Endothelial cell of umbilical vein (primary cell): Measurements from ENCODE around the gene CFD.

ENCODE experiments used
- EZH2 ChIP-seq: IDR thresholded peaks from 2 replicates; pipeline ENCODE4 v1.6.1; 2012; ENCODE audit warnings: borderline replicate concordance, low read depth, mild to moderate bottlenecking, moderate library complexity, low read length, inconsistent platforms; ENCODE audit not compliant: severe bottlenecking
- POLR2A ChIP-seq: IDR thresholded peaks from 2 replicates; pipeline ENCODE4 v1.6.1; 2012; ENCODE audit warnings: low read depth, mild to moderate bottlenecking, control low read depth, low read length
- POLR2AphosphoS5 ChIP-seq: IDR thresholded peaks from 2 replicates; pipeline ENCODE4 v1.6.1; 2012; ENCODE audit warnings: low read depth, mild to moderate bottlenecking, control low read depth, low read length, moderate library complexity; ENCODE audit not compliant: insufficient read depth
- TF ChIP-seq, protein P1 (sequence below): IDR thresholded peaks from 2 replicates; pipeline ENCODE4 v1.6.1; 2011; ENCODE audit not compliant: insufficient read depth, insufficient read length
- TF ChIP-seq, protein P2 (sequence below), 2 donors: IDR thresholded peaks; 1 replicate in 1 of 2; 2 replicates in 1 of 2; pipeline ENCODE4 v1.5.1; 2011; ENCODE audit warnings: low read length in 2 of 2, mild to moderate bottlenecking in 2 of 2, moderate library complexity in 2 of 2, control low read depth in 1 of 2, inconsistent platforms in 1 of 2, low read depth in 1 of 2; ENCODE audit not compliant: insufficient read depth in 1 of 2; ENCODE audit errors: extremely low read depth in 1 of 2

DNA sequence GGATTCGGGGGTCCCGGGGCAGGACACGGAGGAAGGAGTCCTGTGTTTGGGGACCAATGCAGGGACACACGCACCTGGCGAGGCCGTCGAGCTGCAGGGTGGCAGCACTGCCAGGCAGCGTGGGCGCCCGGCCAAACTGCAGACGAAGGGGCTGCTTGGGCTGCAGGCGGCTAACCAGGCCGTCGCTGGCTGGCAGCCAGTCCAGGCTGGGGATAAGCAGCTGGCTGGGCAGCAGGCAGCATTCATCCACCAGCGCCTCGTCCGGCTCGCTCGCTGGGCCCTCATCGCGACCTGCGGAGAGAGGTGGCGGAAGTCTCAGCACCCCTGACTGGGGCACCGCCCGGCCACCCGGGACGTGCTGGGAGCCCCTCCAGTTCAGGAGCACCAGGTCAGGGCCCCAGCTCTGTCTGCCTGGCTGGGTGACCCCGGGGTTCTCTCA lies 11.5 kb downstream of the CFD start:
- TF ChIP-seq EZH2: no peak
- TF ChIP-seq, protein P1, sequence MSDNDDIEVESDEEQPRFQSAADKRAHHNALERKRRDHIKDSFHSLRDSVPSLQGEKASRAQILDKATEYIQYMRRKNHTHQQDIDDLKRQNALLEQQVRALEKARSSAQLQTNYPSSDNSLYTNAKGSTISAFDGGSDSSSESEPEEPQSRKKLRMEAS: no peak
- TF ChIP-seq, protein P2, sequence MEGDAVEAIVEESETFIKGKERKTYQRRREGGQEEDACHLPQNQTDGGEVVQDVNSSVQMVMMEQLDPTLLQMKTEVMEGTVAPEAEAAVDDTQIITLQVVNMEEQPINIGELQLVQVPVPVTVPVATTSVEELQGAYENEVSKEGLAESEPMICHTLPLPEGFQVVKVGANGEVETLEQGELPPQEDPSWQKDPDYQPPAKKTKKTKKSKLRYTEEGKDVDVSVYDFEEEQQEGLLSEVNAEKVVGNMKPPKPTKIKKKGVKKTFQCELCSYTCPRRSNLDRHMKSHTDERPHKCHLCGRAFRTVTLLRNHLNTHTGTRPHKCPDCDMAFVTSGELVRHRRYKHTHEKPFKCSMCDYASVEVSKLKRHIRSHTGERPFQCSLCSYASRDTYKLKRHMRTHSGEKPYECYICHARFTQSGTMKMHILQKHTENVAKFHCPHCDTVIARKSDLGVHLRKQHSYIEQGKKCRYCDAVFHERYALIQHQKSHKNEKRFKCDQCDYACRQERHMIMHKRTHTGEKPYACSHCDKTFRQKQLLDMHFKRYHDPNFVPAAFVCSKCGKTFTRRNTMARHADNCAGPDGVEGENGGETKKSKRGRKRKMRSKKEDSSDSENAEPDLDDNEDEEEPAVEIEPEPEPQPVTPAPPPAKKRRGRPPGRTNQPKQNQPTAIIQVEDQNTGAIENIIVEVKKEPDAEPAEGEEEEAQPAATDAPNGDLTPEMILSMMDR (IDR thresholded peaks at IDR 0.05; ENCODE audit: extremely low read depth in 1 of 2, insufficient read depth in 1 of 2, low read depth in 1 of 2, low read length in 2 of 2): no peak
- TF ChIP-seq POLR2AphosphoS5: no peak
- TF ChIP-seq POLR2A: no peak
